ENCODE data around the gene BAIAP2L2.

BAIAP2L2 gene

GRCh38 chr22:38136607-38137006 is 26.1 kb upstream of the BAIAP2L2 start:
- no peak for TF ChIP-seq CTCF (IDR thresholded peaks at IDR 0.05; ENCODE audit: insufficient read depth, low read depth, low read length, missing control alignments)
- no peak for DNase-seq (ENCODE audit: low read depth)
- H3K4me3 ChIP-seq (ENCODE audit: low read depth, low read length), result no peak overlapping the region

DNA sequence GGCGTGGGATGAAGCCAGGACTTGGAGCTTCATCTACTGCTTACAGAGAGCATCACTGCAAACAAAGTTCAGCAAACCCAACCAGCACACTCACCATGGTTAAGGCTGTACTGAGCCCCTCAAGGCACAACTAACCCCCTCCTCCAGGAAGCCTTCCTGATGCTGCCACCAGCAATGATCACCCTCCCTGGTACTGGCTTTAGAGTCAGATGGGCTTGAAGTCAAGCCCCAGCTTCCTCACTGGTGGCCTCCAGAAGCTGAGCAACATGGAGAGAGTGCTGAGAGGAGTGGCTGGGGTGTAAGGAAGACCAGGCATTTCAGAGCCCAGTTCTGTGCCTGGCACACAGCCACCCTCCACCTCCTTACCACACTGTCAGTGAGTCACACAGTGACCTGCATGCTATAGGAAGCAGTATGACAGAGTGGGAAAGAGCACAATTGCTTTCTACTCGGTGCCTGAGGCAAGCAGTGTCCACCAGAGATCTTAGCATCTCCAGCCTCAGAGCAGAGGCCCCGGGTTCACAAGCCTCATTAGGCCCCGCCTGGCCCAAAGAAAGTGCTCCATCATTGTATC is 24.7 kb upstream of the BAIAP2L2 start:
- H3K4me3 ChIP-seq (ENCODE audit: low read depth, low read length), result no peak overlapping the region
- no peak for DNase-seq (ENCODE audit: low read depth)

GRCh38 chr22:38133331-38133730 is 22.8 kb upstream of the BAIAP2L2 start:
- TF ChIP-seq CTCF (IDR thresholded peaks at IDR 0.05; ENCODE audit: insufficient read depth, low read depth, low read length, missing control alignments), result no peak
- H3K4me3 ChIP-seq (ENCODE audit: low read depth, low read length), result no peak overlapping the region
- no peak for DNase-seq (ENCODE audit: low read depth)

More for the DNA sequence above, 24.7 kb upstream of the BAIAP2L2 start:
- TF ChIP-seq CTCF (IDR thresholded peaks at IDR 0.05; ENCODE audit: insufficient read depth, low read depth, low read length, missing control alignments), result no peak

DNA sequence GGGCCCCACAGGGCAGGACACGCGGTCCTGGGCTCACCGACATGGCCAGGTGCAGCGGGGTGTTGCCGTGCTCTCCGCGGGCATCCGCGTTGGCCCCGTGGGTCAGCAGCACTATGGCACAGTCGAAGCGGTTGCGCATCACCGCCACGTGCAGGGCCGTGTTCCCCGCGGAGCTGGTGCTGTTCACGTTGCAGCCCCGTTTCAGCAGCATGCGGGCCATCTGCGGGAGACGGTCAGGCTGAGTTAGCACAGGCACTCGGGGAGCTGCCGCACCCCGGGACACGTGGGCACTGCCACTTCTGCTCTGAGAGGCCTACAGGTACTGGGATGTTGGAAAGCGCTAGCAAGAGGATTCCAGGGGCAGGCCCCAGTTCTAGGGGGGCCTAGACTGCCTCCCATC is 22.3 kb upstream of the BAIAP2L2 start:
- TF ChIP-seq CTCF (IDR thresholded peaks at IDR 0.05; ENCODE audit: insufficient read depth, low read depth, low read length, missing control alignments), result no peak
- H3K4me3 ChIP-seq (ENCODE audit: low read depth, low read length), result no peak overlapping the region

DNA sequence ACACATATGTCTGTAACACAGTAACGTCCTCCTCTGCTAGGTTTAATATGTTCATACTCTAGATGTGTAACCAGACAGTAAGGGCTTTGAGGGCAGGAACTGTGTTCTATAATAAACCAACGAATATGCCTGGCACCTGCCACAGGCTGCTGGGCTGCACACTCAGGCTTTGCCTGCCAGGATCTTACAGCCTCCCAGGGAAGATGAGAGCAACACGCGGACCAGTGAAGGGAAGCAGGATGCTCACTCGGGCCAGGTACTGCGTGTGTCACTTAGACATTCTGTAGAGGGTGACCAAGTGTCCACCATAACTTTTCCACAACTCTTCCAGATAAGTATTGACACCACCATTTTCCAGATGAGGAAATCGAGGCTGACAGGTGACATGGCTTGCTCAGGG is 21.7 kb upstream of the BAIAP2L2 start:
- no peak overlapping the region for H3K4me3 ChIP-seq (ENCODE audit: low read depth, low read length)
- no peak for TF ChIP-seq CTCF (IDR thresholded peaks at IDR 0.05; ENCODE audit: insufficient read depth, low read depth, low read length, missing control alignments)
- DNase-seq (ENCODE audit: low read depth), result no peak

More for the DNA sequence above, 22.3 kb upstream of the BAIAP2L2 start:
- no peak for DNase-seq (ENCODE audit: low read depth)

GRCh38 chr22:38131399-38131798 is 20.9 kb upstream of the BAIAP2L2 start:
- no peak for DNase-seq (ENCODE audit: low read depth)
- no peak overlapping the region for H3K4me3 ChIP-seq (ENCODE audit: low read depth, low read length)
- TF ChIP-seq CTCF (IDR thresholded peaks at IDR 0.05; ENCODE audit: insufficient read depth, low read depth, low read length, missing control alignments), result no peak

DNA sequence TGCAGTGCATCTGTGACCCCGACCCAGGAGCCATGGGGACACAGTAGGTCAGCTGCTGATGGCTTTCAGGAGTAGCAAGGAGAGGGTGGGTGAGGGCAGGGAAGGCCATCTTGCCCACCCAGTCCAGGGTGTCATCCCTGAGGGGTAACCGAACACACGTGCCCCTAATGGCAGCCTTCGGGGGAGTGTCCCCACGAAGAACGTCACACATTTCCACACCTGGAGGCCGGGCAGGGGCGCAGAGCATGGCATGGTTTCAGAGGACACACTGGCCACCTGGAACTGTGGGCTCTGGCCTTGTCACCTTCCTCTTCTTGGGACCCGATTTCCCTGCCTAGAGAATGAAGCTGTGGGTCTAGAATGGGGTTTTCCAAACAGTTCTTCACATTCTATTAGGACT is 19.4 kb upstream of the BAIAP2L2 start:
- no peak for TF ChIP-seq CTCF (IDR thresholded peaks at IDR 0.05; ENCODE audit: insufficient read depth, low read depth, low read length, missing control alignments)
- no peak overlapping the region for H3K4me3 ChIP-seq (ENCODE audit: low read depth, low read length)
- no peak for DNase-seq (ENCODE audit: low read depth)
